HS-5 (cell line): ENCODE results near the gene PNPO.

Source experiments
- DNase-seq: peaks from one replicate; pipeline ENCODE4 v3.0.0-alpha.2; 2012; ENCODE audit warnings: low read depth

Gene PNPO

GRCh38 chr17:47941246-47942095 lies at the start of gene PNPO:
Gene PNPO, plus strand, starts transcription at chr17:47941571. Its CDS starts 105 bp downstream, at chr17:47941676.
- DNase-seq: peak; percentile 97

GRCh38 chr17:47894498-47895346 lies 46.6 kb upstream of the PNPO start:
- DNase-seq: no peak

DNA sequence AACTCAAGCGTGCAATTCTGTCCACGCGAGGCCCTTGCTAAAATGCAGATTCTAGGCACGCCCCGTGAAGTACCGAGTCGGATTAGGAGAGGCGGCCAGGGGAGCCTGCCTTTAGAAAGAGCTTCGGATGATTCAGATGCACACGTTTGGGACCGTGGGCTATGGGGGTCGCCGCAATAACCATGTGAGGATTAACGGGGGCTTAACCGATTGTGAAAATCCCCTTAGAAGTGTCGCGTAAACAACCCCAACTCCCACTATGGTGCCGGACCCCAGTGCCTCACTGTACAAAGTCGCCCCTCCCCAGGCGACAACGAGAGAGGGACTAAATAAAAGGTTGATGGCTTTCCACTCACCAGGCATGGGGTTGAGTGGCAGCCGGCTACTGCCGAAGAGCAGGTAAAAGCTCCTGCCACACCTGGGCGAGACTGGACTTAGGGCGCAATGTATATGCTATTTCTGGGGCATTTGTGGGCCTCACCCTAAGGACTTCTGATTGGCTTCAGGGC lies 46.0 kb upstream of the PNPO start:
- no peak for DNase-seq

GRCh38 chr17:47895856-47896671 lies 45.3 kb upstream of the PNPO start, which contains the start of gene SP2:
Gene SP2, plus strand, starts transcription at chr17:47896236. Its CDS starts 51 bp downstream, at chr17:47896287.
- peak; percentile 100 for DNase-seq

DNA sequence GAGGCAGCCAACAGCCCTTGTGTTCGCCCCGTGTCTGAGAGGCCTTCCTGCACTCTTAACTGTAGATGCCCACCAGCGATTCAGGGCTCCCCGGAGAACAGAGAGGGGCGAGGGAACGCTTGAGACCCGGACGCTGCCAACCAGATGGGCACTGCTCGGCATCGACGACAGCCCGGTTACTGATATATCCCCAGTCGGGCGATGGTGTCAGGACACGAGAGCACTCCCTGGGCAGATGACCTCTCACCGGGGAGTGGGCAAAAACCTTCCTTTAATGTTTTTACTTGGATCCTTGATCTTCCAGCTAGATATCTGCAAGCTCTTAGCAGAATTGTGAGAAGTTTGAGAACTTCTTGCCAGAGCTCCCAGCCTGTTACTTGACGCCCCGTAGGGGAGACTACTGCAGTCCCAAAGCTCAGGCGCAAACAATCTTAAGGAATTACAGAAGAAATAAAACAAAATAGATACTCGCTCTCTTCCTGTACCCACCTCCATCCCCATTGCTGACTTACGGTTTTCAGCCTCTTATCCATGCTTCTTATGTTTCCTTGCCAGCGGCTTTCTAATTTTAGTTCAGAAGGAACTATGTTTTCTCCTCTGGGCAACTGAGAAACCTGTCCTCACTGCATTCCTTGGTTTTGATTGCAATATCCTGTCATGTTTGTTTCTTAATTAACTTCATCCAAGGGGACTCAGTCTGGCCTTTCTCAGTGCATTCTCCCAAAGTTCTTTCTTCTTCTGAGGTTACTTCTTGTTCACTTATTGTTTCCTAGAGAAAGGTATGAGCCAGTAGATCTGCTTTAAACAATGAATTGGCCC lies 44.5 kb upstream of the PNPO start:
- DNase-seq: no peak

DNA sequence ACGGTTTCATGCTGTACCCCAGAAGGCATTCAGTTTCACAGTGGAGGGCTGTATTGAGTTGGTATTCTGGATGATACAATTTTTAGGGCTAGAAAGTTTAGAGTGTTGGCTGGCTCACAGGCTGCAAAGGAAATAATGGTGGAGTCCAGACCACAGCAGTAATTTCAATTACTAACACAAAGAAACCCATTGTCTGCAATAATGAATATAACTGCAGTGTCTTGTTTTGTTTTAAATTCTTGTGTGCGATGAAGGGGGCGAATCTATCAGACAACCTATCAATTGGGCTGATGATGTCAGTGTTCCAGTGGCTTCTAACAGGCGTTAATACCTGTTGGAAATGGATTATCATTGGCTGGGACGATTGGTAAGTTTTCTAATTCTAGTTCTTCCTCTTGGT lies 43.8 kb upstream of the PNPO start:
- DNase-seq: no peak

GRCh38 chr17:47898241-47898640 lies 43.1 kb upstream of the PNPO start:
- no peak for DNase-seq

DNA sequence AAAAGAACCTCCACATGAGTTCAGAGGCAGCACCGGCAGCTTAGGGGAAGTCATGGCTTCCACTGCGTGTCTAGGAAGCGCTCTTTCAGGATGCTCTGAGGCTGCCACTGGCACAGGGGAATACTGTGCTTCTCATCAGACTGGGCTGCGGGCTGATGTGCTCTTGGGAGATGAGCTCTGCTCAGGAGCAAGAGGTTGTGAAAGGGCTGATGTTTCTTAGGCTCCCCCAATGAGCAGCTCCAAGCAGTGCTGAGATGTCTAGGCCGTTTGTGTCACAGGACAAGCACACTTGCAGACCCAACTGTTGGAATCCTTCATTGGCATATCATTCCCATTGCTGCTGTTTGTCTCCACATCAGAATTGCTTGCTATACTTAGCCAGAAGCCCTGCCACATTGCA lies 41.7 kb upstream of the PNPO start:
- no peak for DNase-seq

DNA sequence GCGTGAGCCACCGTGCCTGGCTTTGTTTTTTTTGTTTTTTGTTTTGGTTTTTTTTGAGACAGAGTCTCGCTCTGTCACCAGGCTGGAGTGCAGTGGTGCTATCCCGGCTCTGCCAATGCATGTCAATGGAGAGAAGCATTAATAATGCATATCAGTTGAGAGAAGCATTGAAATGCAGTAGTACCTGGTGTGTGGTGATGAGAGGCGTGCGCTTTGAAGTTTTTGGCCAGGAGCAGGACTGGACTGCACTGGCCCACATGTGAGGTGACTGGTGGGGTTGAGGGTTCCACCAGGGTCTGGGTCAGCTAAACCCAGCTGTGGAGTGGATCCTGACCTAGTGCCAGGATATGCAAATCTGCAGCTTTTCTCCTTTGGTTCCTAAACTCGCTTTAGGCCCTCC lies 39.9 kb upstream of the PNPO start:
- DNase-seq: no peak

DNA sequence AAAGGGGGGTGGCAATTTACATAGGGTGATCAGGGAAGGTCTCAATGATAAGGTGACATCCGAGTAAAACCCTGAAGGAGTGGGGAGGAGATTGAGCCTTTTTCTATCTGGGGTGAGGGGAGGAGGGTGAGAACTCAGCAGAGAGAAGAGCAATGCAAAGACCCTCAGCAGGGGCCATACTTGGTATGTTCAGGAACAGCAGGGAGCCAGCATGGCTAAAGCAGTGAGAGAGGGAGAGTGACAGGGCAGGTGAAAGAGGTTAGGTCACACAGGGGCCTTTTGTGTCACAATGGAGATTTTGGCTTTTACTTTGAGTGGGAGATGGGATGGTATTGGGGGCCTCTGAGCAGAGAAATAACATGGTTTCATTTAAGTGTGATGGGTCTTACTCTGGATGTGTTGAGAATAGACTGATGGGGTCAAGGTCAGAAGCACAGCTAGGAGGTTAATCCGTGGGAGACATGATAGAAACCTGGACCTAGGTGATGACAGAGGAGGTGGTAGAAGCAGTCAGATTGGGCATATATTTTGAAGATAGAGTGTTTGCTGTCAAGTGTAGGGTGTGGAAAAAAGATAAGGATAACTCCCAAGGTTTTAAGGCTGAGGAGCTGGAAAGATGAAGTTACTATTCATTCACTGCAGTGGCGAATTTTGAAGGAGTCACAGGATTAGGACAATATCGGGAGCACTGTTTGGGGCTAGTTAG lies 39.2 kb upstream of the PNPO start:
- DNase-seq: no peak

GRCh38 chr17:47905221-47905733 lies 36.1 kb upstream of the PNPO start:
- no peak for DNase-seq

DNA sequence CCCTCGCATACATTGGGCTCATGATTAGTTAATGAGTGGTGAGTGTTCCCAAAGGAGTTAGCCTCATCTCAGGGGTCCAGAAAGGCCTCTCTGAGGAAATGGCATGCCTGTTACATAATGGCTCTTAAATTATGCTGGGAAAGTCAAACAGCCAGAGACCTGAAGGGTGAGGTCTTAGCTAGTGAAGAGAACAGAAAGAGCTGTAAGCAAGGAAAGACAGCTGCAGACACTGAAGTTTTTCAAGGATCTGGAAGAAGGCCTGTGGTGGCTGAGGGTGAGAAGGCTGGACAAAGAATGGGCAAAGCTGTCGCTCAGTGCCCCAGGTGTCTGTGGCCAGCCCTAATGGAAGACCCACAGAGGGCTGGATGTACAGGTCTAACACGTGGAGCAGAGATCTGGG lies 34.9 kb upstream of the PNPO start:
- DNase-seq: no peak

GRCh38 chr17:47907932-47908562 lies 33.3 kb upstream of the PNPO start:
- no peak for DNase-seq

- no peak for DNase-seq
Observed at GRCh38 chr17:47913050-47913449, 28.3 kb upstream of the PNPO start.

DNA sequence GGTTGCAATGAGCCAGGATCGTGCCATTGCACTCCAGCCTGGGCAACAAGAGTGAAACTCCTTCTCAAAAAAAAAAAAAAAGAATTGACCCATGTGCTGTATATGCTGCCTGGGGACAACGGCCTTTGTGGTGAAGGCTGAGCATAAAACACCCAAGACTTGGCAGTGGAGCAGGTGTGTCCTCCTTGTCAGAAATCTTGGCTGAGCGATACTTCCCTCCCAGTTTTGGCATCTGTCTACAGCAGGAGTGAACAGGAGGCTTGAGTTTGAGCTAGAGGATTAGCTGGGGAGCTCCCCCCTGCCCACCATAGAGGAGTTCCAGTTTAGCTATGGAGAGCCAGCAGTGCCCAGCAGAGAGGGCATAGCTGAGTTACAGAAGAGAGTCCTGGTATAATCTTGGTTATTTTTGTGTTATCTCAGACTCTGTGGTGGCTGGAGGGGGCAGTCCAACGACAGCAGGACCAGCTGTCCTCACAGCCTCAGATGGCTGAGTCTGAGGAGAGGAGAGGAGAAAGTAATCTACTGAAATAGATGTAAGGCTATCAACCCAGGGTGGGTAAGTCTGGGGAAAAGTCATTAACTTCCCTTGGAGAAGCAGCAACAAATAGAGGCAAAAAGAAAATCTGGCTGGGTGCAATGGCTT lies 26.9 kb upstream of the PNPO start:
- DNase-seq: no peak

GRCh38 chr17:47915776-47916398 lies 25.5 kb upstream of the PNPO start:
- DNase-seq: no peak

- no peak for DNase-seq
Observed at GRCh38 chr17:47916489-47917208, 24.7 kb upstream of the PNPO start.

GRCh38 chr17:47917581-47917980 lies 23.8 kb upstream of the PNPO start:
- DNase-seq: no peak
